ENCODE results near the gene CST5.
"Not testable (repeated sequence)": the region's sequence is repeated elsewhere in the genome, so short reads cannot be mapped to it uniquely, and the experiment has no call there.

GRCh38 chr20:23831961-23832360 is 47.6 kb downstream of the CST5 start:
- TF ChIP-seq, protein P1, sequence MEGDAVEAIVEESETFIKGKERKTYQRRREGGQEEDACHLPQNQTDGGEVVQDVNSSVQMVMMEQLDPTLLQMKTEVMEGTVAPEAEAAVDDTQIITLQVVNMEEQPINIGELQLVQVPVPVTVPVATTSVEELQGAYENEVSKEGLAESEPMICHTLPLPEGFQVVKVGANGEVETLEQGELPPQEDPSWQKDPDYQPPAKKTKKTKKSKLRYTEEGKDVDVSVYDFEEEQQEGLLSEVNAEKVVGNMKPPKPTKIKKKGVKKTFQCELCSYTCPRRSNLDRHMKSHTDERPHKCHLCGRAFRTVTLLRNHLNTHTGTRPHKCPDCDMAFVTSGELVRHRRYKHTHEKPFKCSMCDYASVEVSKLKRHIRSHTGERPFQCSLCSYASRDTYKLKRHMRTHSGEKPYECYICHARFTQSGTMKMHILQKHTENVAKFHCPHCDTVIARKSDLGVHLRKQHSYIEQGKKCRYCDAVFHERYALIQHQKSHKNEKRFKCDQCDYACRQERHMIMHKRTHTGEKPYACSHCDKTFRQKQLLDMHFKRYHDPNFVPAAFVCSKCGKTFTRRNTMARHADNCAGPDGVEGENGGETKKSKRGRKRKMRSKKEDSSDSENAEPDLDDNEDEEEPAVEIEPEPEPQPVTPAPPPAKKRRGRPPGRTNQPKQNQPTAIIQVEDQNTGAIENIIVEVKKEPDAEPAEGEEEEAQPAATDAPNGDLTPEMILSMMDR (IDR thresholded peaks at IDR 0.05; ENCODE audit: poor library complexity), result not testable (repeated sequence)
- not testable (repeated sequence) for TF ChIP-seq EZH2phosphoT487 (IDR thresholded peaks at IDR 0.05; ENCODE audit: low read depth, severe bottlenecking, unreplicated experiment)
